Left ventricle myocardium inferior (tissue), 1 donor: Measurements from ENCODE around the gene FAM149A. TPM values are rescaled to one million over a fixed set of nuclear protein-coding genes. Genes with fewer than 3 reads are reported as not detected.

Experiments used
- DNase-seq: peaks from one replicate; pipeline ENCODE4 v3.0.0-alpha.2; 2020
- H3K27ac ChIP-seq: fragments of 200-600 bp; replicated peaks from 2 replicates; pipeline ENCODE4 v1.8.0; 2021
- H3K27me3 ChIP-seq: fragments of 200-600 bp; 2 replicates; pipeline ENCODE4 v1.8.0; 2021; ENCODE audit warnings: low read depth
- H3K36me3 ChIP-seq: fragments of 200-600 bp; 2 replicates; pipeline ENCODE4 v1.8.0; 2021
- H3K4me1 ChIP-seq: fragments of 200-600 bp; 2 replicates; pipeline ENCODE4 v1.8.0; 2021
- H3K4me3 ChIP-seq: fragments of 200-600 bp; 2 replicates; pipeline ENCODE4 v1.8.0; 2021; ENCODE audit warnings: mild to moderate bottlenecking, moderate library complexity
- H3K9me3 ChIP-seq: fragments of 200-600 bp; replicated peaks from 2 replicates; pipeline ENCODE4 v1.8.0; 2021
- intact Hi-C: fragments of 100-400 bp; cut with micrococcal nuclease; formaldehyde crosslinking; loops from one replicate; pipeline ENCODE4 v1.11.0; 2022
- total RNA-seq: library from RNA; stranded (reverse); fragmentation: NEBNext Ultra II Directional; extraction: Animal tissue kit (Norgen Biotek cat#: 25700); gene quantifications from one replicate; pipeline ENCODE4 v1.2.1, GENCODE V29; 2021
- TF ChIP-seq, protein P1 (sequence below): fragments of 200-600 bp; IDR thresholded peaks from 2 replicates; pipeline ENCODE4 v1.8.0; 2021; ENCODE audit warnings: antibody characterized with exemption, mild to moderate bottlenecking, borderline replicate concordance
- donor health status: DM: no; HTN: yes; CAD: no; lungs with severe emphysema.

The FAM149A gene
- total RNA-seq, 1 donor from 2014 or later = 12.2 TPM

DNA sequence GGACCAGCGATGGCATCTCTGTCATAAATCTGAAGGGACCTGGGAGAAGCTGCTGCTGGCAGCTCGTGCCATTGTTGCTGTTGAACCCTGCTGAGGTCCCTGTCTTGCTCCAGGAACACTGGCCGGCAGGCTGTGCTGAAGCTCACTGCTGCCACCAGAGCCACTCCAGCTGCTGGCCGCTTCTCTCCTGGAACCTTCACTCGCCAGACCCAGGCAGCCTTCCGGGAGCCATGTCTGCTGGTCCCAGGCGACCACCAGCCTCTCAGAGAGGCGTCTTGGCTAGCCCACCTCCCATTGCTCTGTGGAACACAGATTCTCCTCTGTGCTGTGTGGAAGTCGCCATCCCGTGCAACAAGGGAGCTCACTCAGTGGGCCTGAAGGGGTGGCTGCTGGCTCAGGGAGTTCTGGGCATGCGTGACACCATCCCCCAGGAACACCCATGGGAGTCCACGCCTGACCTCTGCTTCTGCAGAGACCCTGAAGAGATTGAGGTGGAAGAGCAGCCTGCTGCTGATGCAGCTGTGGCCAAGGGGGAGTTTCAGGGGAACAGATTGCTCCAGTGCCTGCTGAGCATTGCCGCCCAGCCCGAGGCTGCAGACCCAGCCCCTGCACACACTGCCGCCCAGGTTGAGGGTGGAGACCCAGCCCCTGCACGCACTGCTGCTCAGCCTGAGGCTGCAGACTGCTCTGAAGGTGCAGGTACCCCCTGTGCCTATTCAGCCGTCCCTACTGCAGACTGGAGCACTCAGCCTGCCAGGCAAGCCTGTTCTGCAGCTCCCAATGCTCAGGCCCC, 53.7 kb downstream of the FAM149A start:
- DNase-seq = no peak
- Histone ChIP-seq H3K27ac (no peak overlapping the region), H3K4me3 (no peak overlapping the region), H3K9me3 (no peaks in the 10 kb centered on the region), H3K27me3 (no peaks in the 10 kb centered on the region), H3K36me3 (peaks cover 11% of the 10 kb centered on the region), H3K4me1 (no peaks in the 10 kb centered on the region)
- intact Hi-C loops = no loop called here
- TF ChIP-seq, protein P1, sequence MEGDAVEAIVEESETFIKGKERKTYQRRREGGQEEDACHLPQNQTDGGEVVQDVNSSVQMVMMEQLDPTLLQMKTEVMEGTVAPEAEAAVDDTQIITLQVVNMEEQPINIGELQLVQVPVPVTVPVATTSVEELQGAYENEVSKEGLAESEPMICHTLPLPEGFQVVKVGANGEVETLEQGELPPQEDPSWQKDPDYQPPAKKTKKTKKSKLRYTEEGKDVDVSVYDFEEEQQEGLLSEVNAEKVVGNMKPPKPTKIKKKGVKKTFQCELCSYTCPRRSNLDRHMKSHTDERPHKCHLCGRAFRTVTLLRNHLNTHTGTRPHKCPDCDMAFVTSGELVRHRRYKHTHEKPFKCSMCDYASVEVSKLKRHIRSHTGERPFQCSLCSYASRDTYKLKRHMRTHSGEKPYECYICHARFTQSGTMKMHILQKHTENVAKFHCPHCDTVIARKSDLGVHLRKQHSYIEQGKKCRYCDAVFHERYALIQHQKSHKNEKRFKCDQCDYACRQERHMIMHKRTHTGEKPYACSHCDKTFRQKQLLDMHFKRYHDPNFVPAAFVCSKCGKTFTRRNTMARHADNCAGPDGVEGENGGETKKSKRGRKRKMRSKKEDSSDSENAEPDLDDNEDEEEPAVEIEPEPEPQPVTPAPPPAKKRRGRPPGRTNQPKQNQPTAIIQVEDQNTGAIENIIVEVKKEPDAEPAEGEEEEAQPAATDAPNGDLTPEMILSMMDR = no peak

DNA sequence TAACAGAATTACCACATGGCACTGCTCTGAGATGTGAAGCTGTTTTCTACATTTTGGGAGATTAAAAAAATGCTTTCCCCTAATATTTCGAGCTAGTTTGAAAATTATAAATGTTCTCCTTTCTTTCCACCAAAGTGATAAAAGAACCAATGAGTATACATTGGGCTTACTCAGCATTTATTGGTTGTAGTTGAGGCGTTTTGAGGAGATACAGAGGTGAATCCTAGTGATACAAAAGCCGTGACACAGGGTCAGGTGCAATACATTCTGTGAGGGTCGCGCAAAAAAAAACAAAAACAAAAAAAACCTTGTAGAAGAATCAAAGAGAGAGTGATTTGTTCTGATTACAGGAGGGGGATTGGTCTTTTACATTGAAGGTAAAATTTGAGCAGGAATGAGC, 54.5 kb downstream of the FAM149A start:
- no peak for DNase-seq
- peaks cover 11% of the 10 kb centered on the region for H3K36me3 ChIP-seq
- no peak overlapping the region for H3K4me3 ChIP-seq
- TF ChIP-seq, protein P1 = no peak
- H3K27me3 ChIP-seq = no peaks in the 10 kb centered on the region
- no peaks in the 10 kb centered on the region for H3K9me3 ChIP-seq
- H3K27ac ChIP-seq = no peak overlapping the region
- intact Hi-C loops = no loop called here
- H3K4me1 ChIP-seq = no peaks in the 10 kb centered on the region

DNA sequence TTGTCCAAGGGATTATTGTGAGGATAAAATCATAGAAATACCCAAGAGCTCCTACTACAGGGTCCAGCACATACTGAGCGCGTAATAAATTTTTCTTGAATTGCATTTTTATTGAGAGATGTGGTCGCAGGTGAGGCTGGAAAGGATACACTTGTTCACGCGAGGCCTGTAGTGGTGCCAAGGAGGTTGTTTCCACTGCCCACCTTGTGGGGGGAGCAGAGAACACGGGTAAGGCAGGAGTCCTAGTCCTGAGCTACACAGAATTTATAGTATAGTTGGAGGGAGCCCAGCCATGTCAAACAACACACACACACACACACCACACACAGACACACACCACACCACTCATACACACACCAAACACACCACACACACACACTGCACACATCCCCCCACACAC, 55.1 kb downstream of the FAM149A start:
- Histone ChIP-seq H3K27ac (no peak overlapping the region), H3K9me3 (no peaks in the 10 kb centered on the region), H3K4me1 (no peaks in the 10 kb centered on the region), H3K27me3 (no peaks in the 10 kb centered on the region), H3K36me3 (peaks cover 8% of the 10 kb centered on the region), H3K4me3 (no peak overlapping the region)
- DNase-seq = no peak
- TF ChIP-seq, protein P1 = no peak
- intact Hi-C loops = no loop called here

DNA sequence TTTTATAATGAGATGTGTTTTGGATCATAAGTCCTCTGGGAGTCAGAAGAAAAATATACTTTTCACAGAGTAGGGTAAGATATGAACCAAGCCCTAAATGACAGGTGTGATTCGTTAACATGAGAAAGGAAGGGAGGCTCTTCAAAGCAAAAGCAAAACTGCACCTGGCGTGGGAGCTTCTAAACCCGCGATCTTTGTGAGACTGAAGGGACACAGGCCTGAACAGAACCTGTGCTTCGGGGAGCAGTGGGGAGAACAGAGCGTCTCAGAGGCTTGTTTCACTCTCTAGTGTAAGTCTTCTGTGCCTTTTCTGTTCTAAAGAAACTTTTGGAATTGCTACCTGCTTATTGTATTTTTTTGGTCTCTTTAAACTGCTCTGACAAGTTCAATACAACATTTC, 56.6 kb downstream of the FAM149A start:
- Histone ChIP-seq H3K4me3 (no peak overlapping the region), H3K36me3 (peaks cover 4% of the 10 kb centered on the region), H3K27me3 (no peaks in the 10 kb centered on the region), H3K9me3 (no peaks in the 10 kb centered on the region), H3K4me1 (no peaks in the 10 kb centered on the region), H3K27ac (no peak overlapping the region)
- DNase-seq = no peak
- TF ChIP-seq, protein P1 = no peak
- intact Hi-C loops = no loop called here

DNA sequence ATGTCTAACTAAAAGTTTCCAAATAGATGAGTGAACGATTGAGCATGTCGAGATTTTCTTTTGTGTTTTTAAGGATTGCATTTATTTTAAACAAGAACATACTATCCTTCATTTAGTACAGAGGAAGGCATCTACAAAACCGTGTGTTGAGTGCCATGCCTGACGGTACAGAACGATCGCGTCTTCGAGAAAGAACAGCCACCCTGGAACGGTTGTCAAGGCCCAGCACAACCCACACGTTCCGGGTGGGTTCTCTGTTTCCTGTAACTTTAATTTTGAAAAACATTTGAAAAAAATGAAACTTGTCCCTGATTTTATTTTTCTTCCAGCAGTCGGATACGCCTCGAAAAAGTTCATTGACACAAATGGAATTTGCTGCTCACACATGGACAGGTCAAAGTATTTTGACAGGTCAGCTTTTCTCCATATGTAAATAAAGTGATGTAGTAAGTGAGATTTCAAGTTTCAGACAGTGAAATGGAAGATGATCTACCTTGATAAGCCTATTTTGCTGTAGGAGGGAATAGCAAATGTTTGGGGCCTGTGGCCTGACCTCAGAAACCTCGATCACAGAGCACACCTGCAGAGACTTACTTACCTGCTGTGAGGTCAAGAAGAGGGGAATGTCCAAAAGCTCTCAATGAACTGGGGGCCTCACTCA, 62.5 kb downstream of the FAM149A start:
- intact Hi-C loops = no loop called here
- TF ChIP-seq, protein P1 = no peak
- Histone ChIP-seq H3K4me3 (no peak overlapping the region), H3K4me1 (no peaks in the 10 kb centered on the region), H3K9me3 (no peaks in the 10 kb centered on the region), H3K36me3 (peaks cover 4% of the 10 kb centered on the region), H3K27me3 (no peaks in the 10 kb centered on the region), H3K27ac (no peak overlapping the region)
- DNase-seq = no peak
